Measurements from ENCODE around the gene RNU5B-1. TPM values are rescaled to one million over a fixed set of nuclear protein-coding genes. Genes with fewer than 3 reads are reported as not detected.
A peak's percentile ranks its signal among the peaks of the same experiment; 100 is the strongest.

Gene RNU5B-1
- total RNA-seq, 1 donor from 2014 or later = not detected

DNA sequence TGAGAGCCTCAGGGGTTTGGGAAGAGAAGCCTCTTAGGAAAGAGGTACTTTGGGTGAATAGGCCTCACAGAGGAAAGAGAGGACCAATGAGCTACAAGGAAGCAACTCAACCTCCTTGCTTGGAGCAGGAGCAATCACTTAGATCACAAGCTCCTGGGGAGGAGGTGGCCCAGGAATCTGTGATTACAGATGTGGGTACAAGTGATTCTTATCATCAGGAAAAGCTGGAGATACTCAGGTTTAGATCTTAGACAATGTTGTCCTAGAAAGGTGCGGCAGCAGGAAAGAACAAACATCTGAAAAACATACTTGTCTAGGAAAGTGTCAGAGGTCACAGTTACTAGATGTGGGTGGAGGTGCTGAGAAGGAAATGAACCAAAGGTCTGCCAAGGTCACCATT lies 26.0 kb upstream of the RNU5B-1 start:
- no peaks in the 10 kb centered on the region for H3K27me3 Mint-ChIP-seq
- POLR2A ChIA-PET = interaction anchor here (1.3 kb wide), 1 partner anchor 26 kb away, joined by 5 read pairs; the partner anchor contains the start of gene RNU5B-1
- no peaks in the 10 kb centered on the region for H3K9me3 Mint-ChIP-seq
- TF ChIP-seq, protein P1, sequence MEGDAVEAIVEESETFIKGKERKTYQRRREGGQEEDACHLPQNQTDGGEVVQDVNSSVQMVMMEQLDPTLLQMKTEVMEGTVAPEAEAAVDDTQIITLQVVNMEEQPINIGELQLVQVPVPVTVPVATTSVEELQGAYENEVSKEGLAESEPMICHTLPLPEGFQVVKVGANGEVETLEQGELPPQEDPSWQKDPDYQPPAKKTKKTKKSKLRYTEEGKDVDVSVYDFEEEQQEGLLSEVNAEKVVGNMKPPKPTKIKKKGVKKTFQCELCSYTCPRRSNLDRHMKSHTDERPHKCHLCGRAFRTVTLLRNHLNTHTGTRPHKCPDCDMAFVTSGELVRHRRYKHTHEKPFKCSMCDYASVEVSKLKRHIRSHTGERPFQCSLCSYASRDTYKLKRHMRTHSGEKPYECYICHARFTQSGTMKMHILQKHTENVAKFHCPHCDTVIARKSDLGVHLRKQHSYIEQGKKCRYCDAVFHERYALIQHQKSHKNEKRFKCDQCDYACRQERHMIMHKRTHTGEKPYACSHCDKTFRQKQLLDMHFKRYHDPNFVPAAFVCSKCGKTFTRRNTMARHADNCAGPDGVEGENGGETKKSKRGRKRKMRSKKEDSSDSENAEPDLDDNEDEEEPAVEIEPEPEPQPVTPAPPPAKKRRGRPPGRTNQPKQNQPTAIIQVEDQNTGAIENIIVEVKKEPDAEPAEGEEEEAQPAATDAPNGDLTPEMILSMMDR (IDR thresholded peaks at IDR 0.05) = no peak
- no peak overlapping the region for H3K4me3 Mint-ChIP-seq
- intact Hi-C loops (cut with micrococcal nuclease) = no loop called here
- no peak overlapping the region for H3K27ac Mint-ChIP-seq
- DNase-seq = no peak
- ATAC-seq (ENCODE audit: low read depth) = no peak
- H3K4me1 Mint-ChIP-seq = peaks cover 6% of the 10 kb centered on the region
- H3K36me3 Mint-ChIP-seq (ENCODE audit: low read depth) = peaks cover 13% of the 10 kb centered on the region
- CTCF ChIA-PET = interaction anchor here (1.8 kb wide), 1 partner anchor 8 kb away, joined by 5 read pairs; no protein-coding TSS in a partner anchor

DNA sequence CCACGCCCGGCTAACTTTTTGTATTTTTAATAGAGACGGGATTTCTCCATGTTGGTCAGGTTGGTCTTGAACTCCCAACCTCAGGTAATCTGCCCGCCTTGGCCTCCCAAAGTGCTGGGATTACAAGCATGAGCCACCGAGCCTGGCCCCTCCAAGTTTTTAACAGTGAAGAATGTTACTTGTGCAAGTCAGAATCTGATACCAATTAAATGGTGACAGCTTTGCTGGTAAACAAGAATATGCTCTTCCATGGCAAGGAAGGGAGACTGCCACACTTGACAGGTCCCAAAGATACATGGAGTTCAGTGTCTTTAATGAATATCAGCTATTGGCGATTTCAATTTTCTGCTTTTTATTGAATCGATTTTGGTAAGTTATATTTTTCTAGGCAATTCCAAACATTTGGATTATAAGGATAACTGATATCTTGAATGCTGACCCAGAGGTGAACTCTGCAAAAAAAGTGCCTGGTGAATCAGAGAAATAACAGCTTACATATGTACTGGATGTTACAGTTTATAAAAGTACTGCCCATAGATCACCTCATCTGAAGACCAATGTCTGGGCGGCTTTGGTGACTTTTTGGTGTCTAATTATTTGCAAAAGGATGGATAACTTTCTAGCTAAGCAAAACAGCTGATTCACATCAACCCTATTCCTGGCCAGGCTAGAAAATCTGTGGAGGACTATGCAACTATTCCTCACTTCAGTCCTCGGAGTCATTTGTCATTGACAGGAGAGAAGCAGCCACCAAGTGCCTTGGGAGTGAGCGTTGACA lies 19.0 kb upstream of the RNU5B-1 start:
- H3K4me3 Mint-ChIP-seq = peak overlapping the region; percentile 85
- intact Hi-C loops (cut with micrococcal nuclease) = loop anchor here (1.0 to 10.0 kb wide), 6 partner anchors 19 to 1133 kb away; partner anchors contain the start of genes CLPX, PIF1, RAB11A and RNU5B-1

DNA sequence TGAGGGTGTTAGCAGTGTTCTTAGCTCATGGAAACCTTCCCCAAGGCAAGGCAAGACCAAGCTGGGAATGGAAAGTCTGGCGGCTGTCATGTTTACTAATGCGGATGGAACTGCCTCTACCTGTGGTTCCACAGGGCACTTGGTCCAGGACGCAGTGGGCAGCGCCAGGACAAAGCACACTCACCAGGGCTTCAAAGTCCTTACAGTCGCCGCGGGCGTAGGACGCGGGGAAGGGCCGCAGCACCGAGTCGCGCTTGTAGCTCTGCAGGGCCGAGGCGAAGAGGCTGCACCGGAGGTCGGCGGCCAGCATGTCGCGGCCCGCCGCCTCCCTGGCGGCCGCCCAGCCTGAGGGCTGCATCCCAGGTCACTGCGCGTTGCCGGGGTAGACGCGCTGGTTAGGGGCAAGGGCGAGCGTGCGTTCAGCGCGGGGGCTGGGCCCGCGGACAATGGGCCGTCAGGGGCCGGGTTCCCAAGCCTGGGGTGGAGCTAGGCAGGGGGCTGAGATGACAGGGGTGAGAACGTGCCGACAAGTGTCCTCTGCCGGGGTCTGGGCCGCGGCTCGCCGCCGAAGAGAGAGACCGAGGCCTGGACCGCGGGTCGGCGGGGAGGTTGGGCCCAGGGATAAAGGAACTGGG lies 18.3 kb upstream of the RNU5B-1 start:
- ChIA-PET CTCF (interaction anchor here (1.0 to 1.8 kb wide), 9 partner anchors 9 to 252 kb away, joined by 3 to 9 read pairs (median 4); partner anchors contain the start of gene RNU5A-1), POLR2A (interaction anchor here (0.6 to 5.0 kb wide), 22 partner anchors 10 to 1354 kb away, joined by 3 to 186 read pairs (median 5); partner anchors contain the start of genes CLPX, INTS14, PDCD7 and RAB11A)
- no peaks in the 10 kb centered on the region for H3K9me3 Mint-ChIP-seq
- peaks cover 6% of the 10 kb centered on the region for H3K36me3 Mint-ChIP-seq (ENCODE audit: low read depth)
- intact Hi-C loops (cut with micrococcal nuclease) = loop anchor here (1.0 to 10.0 kb wide), 6 partner anchors 18 to 1133 kb away; partner anchors contain the start of genes CLPX, PIF1, RAB11A and RNU5B-1
- TF ChIP-seq, protein P1 (IDR thresholded peaks at IDR 0.05) = no peak
- H3K4me1 Mint-ChIP-seq = peaks cover 27% of the 10 kb centered on the region
- peak overlapping the region; percentile 85 for H3K27ac Mint-ChIP-seq
- H3K4me3 Mint-ChIP-seq = peak overlapping the region; percentile 85
- H3K27me3 Mint-ChIP-seq = no peaks in the 10 kb centered on the region
- ATAC-seq (ENCODE audit: low read depth) (peak; percentile 19), DNase-seq (no peak)

More for the DNA sequence above, 19.0 kb upstream of the RNU5B-1 start:
- peaks cover 6% of the 10 kb centered on the region for H3K36me3 Mint-ChIP-seq (ENCODE audit: low read depth)
- H3K27ac Mint-ChIP-seq = peak overlapping the region; percentile 85
- CTCF ChIA-PET = interaction anchor here (0.7 to 1.6 kb wide), 5 partner anchors 10 to 100 kb away, joined by 3 to 5 read pairs (median 4); partner anchors contain the start of gene RNU5A-1
- TF ChIP-seq, protein P1 (IDR thresholded peaks at IDR 0.05) = no peak
- DNase-seq = no peak
- peaks cover 27% of the 10 kb centered on the region for H3K4me1 Mint-ChIP-seq
- H3K27me3 Mint-ChIP-seq = no peaks in the 10 kb centered on the region
- POLR2A ChIA-PET = interaction anchor here (0.5 to 5.0 kb wide), 11 partner anchors 11 to 1151 kb away, joined by 3 to 186 read pairs (median 8); partner anchors contain the start of genes CLPX, INTS14, PDCD7 and RNU5A-1
- ATAC-seq (ENCODE audit: low read depth) = no peak
- no peaks in the 10 kb centered on the region for H3K9me3 Mint-ChIP-seq

GRCh38 chr15:65286704-65287519 lies 17.6 kb upstream of the RNU5B-1 start, which contains the start of gene PARP16:
Gene PARP16, minus strand, starts transcription at chr15:65286883. Its CDS starts 457 bp downstream, at chr15:65286426.
- DNase-seq (peak; percentile 94), ATAC-seq (ENCODE audit: low read depth) (peak; percentile 96)
- H3K4me1 Mint-ChIP-seq = peaks cover 27% of the 10 kb centered on the region
- intact Hi-C loops (cut with micrococcal nuclease) = loop anchor here (1.0 to 10.0 kb wide), 7 partner anchors 8 to 1134 kb away; partner anchors contain the start of genes CLPX, PIF1, RAB11A and RNU5B-1
- no peaks in the 10 kb centered on the region for H3K27me3 Mint-ChIP-seq
- peaks cover 6% of the 10 kb centered on the region for H3K36me3 Mint-ChIP-seq (ENCODE audit: low read depth)
- H3K9me3 Mint-ChIP-seq = no peaks in the 10 kb centered on the region
- TF ChIP-seq, protein P1 (IDR thresholded peaks at IDR 0.05) = no peak
- CTCF ChIA-PET = interaction anchor here (1.0 to 1.8 kb wide), 7 partner anchors 8 to 253 kb away, joined by 3 to 9 read pairs (median 3); partner anchors contain the start of gene RNU5A-1
- peak within 1 kb of the TSS; percentile 90 for H3K27ac Mint-ChIP-seq
- POLR2A ChIA-PET = interaction anchor here (0.6 to 5.0 kb wide), 23 partner anchors 10 to 1353 kb away, joined by 3 to 186 read pairs (median 5); partner anchors contain the start of genes CLPX, INTS14, PDCD7 and RAB11A
- peak within 1 kb of the TSS; percentile 85 for H3K4me3 Mint-ChIP-seq

Measured in activated B cell treated with CpG ODN at 0.5 μM for 24 hours (primary cell).